Suppressor macrophage (primary cell): ENCODE data around the gene GDA.

Source experiments
- DNase-seq, 4 experiments: peaks; one replicate each; pipeline ENCODE4 v3.0.0-alpha.2; 2020 to 2022

GDA gene

DNA sequence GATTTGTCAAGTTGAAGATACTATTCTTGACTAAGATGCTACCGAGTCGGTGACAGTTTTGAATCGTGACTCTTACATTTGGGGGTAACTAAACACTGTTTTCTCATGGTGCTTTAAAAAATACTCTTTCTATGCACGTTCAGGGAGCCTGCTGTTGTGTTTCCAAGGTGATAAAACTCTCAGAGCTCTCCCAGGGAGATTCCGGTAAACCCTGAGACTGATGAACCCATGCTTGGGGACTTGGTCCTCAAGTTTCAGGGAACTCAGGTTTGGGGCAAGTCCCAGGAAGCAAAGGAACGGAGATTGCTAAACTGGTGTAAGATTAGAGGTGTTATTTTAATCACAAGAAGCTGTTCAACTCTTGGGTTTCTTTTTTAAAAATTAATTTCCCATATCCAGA is 1.4 kb downstream of the GDA start:
- DNase-seq = no peak

DNA sequence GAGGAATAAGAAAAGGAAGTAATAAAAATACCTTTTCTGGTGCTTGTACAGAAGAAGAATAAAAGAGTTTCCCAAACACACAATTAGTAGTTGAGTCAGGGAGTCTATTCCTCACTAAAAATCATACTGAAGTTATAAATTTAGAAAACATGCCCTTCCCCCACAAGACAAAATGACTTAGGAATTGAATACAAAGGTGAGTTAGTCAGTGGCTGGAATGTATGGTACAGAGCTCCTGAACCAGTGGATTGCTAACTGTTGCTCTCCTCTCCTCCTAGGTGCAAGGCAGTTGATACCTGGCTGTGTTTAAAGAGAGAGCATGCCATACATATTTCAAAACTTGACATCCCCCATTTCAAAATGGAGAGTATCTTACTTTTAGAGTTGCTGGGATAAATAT is 1.9 kb downstream of the GDA start:
- no peak for DNase-seq

DNA sequence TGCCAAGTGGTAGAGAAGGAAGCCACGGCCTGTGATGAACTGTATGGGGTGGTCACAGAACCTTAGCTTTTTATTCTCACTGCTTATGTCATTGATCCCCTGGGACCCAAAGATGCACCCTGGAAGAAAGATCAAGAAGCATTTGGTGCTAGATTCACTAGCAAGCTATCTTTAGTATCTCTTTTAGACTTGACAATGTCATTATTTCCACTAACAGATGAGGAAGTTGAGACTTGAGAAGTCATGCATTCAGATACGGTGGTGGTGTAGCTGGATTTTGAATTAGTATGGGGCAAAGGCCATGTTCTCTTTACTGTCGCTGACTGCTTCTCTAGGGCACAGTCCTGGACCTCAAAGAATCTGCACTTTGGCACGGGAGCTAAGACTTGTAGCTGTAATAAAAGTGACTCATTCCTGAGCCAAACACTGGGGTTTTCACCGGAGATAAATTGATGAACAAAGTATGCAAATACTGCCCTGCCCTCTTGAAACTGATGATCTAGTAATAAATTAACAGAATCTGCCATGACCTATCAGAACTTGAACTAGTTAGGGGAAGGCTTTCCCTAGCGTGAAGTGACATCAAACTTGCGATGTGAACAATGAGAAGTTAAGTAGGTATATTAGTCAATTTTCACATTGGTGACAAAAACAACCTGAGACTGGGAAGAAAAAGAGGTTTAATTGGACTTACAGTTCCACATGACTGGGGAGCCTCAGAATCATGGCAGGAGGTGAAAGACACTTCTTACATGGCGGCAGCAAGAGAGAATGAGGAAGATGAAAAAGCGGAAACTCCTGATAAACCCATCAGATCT is 5.4 kb downstream of the GDA start:
- peak in 3 of 4 experiments; percentile 8 to 37 (median 33) for DNase-seq

DNA sequence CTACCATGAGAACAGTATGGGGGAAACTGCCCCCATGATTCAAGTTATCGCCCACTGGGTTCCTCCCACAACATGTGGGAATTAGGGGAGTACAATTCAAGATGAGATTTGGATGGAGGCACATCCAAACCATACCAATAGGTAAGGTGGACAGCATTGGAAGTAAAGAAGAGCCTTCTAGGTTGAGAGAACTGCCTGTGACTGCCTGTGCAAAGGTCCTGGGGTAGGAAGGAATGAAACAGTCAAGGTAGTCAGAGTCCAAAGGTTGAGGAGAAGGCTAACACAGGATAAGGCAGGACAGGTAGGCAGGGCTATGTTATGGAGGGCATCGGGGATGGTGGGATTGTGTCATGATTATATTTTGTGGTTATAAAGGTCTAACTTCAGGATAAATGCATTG is 6.1 kb downstream of the GDA start:
- no peak for DNase-seq

DNA sequence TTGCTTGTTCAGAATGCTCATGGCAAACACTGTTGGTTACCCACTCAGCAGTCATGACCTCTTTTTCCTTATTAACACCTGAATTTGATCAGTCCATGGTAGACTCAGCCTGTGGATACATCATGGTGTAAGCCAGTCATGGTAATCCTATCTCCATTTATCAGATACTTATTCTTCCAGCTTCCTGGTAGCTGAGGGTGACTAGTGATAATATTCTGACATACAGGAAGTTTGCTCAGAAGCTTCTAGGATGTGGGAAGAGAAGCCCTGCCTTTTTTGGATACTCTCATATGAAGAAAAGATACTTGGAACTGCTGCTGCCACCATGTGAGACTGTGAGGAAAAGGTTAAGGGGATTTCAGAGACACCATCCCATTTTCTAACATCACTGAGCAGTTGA is 7.3 kb downstream of the GDA start:
- peak in 1 of 4 experiments; percentile 21 for DNase-seq

DNA sequence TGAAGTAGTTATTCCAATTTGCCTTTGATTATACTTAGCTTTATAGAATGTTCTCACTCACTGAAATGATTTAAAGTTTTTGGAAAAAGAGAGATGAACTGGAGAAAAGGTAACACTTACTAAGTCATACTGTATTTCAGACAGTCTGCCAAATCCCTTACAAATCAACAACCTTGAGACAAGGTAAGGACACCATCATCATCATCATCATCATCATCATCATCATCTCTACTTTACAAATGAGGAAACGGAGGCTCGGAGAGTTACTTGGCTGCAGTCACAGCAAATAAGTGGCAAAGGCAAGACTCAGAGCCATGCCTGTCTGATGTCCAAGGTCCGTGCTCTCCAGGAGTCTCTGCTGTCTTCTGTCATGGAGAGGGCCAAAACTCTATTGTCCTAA is 9.4 kb downstream of the GDA start:
- no peak for DNase-seq

DNA sequence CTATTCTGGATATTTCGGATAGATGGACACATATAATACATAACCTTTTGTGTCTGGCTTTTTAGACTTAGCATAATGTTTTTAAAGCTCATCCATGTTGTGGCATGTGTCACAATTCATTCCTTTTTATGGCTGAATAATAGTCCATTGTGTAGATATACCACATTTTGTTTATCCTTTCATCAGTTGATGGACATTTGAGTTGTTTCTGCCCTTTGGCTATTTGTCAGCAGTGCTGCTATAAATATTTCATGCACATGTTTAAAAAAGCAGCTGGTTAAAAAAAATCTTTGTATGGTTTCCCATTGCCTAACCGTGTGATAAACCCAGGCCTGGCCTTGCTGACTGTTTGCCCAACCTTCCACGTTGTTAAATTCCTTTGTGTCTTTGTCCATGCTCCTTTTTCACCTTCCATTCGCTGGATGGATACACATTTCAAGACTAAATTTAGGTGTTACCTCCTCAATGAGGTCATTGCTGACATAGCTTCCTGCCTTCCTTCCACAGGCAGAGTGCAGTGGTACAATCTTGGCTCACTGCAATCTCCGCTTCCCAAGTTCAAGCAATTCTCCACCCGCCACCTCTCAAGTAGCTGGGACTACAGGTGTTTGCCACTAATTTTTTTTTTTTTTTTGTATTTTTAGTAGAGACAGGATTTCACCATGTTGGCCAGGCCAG is 11.3 kb downstream of the GDA start:
- no peak for DNase-seq

DNA sequence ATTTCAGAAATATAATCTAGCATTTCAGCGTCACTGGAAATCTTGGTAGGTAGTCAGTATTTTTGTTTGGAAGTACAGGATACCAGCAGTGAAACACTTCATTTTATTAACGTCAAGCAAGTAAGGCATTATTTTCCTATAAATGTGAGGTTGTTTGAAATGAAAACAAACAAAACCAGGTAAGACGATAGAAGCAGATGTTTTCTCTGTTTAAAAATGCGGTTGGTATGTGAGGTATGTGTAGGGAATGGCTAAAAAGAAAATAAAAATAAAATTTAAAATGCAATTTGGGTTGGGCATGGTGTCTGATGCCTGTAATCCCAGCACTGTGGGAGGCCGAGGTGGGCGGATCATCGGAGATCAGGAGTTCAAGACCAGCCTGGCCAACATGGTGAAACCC is 16.1 kb downstream of the GDA start:
- no peak for DNase-seq

DNA sequence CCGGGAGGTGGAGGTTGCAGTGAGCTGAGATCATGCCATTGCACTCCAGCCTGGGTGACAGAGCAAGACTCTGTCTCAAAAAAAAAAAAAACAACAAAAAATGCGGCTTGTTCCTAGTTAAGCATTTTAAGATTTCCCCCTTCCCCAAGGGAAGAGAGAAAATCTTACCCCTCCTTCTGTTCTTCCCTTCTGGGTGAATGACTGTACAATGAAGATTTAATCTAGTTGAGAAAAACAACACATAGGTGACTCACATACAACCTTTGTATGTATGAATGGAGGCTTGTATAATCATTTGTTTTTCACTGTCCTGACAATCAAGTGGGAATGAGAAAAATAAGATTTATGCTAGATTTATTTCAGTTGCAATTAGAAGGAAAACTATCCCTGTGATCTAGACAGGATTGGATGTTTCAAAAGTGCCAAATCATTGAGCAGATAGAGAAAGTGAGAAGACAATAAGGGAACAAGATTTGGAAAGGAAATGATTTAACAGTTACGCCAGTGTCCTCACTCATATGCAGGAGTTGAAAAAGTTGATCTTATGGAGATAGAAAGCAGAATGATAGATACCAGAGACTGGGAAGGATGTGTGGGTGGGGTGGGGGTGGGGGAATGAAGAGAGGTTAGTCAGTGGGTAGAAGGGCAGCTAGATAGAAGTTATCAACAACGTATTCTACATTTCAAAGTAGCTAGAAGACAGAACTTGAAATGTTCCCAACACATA is 16.7 kb downstream of the GDA start:
- DNase-seq = peak; percentile 8 to 65 (median 42)

DNA sequence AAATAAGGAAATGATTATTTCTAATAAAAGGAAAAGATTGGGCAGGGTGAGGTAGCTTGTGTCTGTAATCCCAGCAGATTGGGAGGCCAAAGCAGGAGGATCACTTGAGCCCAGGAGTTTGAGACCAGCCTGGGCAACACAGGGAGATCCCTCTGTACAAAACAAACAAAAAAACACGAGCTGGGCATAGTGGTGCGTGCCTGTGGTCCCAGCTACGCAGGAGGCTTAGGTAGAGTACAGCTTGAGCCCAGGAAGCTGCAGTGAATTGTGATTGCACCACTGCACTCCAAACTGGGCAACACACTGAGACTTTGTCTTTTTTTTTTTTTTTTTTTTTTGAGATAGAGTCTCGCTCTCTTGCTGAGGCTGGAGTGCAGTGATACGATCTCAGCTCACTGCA is 18.8 kb downstream of the GDA start:
- no peak for DNase-seq

DNA sequence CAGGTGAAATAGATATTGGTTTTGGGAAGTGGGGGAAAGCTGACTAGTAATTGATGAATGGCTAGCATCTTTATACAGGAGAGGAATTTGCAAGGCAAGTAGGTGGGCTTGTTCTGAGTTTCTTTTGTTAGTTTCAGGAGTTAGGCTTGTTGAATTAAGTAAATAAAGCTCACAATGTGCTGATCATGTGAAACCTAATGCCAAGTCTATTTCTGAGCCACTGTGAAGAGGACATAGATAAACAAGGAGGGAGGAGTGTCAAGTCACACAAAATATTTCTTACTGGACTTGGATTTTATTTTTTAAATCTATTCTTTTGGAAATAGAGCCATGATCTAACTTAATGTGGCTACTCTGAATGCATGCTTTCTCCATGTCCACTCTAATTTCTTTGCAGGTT is 19.9 kb downstream of the GDA start:
- no peak for DNase-seq

DNA sequence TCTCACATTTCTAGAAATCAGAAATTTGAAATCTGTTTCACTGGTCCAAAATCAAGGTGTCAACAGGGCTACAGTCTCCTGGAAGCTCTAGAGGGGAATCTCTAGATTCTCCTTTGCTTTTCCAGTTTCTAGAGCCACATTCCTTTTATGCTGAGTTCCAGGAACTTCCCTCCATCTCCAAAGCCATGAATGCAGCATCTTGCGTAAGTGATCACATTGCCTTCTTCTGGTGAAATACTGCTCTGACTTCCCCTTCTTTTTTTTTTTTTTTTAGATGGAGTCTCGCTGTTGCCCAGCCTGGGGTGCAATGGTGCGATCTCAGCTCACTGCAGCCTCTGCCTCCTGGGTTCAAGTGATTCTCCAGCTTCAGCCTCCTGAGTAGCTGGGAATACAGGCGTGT is 23.8 kb downstream of the GDA start:
- peak; percentile 63 to 83 (median 76) for DNase-seq

DNA sequence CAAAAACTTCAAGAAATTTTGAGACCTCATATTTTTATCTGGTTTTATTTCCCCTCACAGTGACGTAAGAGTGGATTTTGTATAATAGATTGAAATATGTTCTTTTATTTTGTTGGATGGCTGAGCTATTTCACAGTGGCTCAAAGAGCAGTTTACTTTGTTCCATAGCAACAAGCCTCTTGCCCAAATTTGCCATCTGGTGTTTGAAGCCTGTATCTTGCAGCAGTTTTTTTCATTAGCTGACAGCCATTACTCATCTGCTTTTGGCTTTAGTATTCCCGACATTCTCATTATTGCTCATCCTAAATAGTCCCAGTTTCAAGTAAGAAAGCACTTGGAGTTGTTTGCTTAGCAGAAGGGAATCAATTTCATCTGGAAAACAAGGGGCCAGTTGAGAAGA is 36.3 kb downstream of the GDA start:
- DNase-seq = no peak

DNA sequence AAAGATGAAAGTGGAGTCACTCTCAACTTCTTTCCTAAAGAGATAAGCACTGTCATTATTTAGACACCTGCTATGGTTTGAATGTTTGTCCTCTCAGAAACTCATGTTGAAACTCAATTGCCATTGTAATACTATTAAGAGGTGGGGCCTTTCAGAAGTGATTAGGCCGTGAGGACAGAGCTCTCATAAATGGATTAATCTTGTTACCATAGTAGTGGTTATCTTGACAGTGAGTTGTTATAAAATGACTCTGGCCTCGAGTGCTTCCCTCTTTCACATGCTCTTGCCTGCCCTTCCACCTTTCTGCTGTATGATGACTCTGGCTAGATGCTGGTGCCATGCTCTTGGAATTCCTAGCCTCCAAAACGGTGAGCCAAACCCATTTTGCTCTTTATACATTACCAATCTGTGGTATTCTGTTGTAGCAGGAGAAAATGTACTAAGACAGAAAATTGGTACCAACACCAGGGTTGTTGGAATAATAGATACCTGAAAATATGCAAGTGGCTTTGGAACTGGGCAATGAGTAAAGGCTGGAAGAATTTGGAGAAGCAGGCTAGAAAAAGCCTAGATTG is 38.0 kb downstream of the GDA start:
- no peak for DNase-seq

DNA sequence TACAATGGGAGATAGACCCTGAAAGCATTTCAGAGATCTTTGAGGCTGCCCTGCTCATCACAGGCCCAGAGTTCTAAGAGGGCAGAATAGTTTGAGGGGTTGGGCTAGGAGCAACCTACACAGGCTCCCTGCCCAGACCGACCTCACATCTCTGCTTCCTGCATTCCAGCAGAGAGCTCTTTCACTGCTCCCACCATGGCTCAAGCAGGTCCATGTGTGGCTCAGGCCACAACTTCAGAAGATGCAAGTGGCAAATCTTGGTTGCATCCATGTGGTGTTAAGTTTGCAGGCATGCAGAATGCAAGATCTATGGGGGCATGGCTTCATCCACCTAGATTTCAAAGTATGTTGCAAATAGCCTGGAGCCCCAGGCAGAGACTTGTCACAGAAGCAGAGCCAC is 39.0 kb downstream of the GDA start:
- no peak for DNase-seq

DNA sequence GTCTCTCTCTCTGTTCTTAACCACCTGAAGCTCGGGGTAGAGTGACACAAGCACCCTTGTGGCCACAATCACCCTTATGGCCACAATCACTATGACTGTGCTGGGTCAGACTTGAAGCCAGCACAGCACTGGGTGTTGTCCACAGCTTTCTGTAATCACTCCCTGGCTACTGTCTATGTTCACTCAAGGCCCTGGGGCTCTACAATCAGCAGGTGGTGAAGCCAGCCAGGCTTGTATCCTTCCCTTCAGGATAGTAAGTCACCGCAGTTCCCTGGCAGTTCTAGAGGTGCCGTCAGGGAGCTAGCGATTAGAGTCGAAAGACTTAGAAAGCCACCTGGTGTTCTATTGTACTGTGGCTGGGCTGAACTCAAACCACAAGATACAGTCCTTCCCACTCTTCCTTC is 44.2 kb downstream of the GDA start:
- DNase-seq = no peak

DNA sequence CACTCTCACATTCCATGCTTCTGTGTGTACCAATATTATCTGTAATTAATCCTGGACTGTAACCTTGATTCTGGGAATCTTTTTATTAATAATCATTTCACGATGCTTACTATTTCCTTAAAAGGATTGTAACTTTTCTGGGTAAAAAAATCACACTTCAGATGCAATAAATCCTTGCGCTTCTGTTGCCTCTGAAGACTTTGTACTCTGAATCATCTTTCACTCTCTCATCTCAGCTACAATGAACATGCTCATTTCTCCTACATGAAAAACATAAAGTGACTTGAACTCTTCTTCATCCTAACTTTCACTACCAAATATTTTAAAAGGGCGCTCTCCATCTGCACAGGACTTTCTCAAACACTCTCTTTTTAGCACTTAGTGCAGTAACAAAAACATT is 50.0 kb downstream of the GDA start:
- DNase-seq = no peak

DNA sequence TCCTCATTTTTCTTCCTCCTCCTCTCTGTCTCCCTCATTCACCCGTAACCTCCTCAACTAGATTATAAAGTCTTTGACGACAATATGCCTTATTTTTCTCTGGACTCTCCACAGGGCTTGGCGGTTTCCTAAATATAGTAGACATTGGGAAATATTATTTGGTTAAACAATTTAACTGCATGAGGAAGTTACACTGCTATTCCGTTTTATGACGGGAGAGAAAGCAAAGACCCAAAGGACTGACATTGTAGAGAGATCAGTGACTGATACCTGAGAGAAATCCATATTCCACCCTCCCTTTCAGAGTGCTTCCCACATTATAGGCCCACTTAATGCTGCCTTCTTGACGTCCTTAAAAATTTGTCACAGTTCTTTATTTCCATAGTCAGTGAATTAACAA is 51.2 kb downstream of the GDA start:
- peak in 2 of 4 experiments; percentile 29 to 31 for DNase-seq

DNA sequence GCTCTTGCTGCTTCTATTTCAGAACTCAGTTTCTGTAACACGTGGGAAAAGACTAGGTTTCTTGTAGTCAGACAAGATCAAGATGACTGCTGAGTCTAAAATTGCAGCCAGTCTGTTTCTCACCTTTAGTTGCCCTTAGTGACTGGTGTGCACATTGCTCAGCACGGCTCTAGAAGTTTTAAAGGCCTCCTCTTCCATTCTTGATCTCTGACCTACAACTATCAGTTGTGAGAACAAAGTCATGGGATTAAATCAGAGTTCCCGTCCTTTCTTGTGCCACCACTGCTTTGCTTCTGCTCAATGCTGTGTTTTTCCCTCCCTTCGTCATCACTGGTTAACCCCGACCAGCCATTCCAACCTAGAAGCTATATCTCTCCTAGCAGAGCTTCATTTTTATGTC is 52.8 kb downstream of the GDA start:
- no peak for DNase-seq

DNA sequence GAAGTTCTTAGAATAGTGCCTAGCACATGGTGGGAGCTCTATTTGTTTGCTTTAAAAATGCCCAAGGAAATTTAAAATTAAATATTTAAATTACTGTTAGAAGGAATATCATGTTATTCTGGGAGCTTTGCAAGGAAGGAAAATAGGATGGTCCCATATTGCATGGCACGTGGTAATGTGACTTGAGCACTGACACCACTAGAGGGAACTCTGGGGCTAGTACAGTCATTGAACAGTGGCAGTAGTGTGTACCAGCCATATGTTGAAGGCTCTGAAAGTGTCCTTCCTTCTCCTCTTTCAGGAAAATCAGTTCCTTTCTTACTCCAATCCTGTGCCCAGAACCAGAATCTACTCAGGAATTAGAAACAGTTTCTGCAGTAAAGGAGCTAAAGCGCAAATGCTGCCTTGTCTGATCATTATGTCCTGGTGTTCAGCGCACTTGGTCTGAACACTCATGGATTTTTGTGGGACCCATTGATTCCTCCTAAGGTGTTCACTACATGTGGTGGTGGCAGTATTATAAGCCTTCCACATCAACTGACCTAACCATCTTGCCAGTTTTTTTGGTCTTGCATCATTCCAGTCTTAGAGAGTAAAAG is 54.1 kb downstream of the GDA start:
- peak; percentile 34 to 61 (median 44) for DNase-seq

DNA sequence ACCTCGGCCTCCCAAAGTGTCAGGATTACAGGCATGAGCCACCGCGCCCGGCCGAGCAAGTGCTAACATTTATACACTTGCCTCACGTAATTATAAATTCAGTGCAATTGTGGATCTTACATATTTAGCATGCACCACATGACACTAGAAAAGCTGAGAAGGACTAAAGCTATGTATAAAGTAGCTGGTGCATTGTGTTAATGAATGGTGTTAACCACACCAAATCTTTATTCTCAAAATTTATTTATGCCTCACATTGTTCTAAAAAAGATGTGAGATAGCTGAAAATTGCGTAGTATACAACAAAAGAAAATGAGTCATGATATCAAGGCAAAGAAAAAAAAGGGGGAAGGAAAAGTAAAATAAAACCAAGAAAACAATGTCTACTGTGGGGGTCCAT is 54.8 kb downstream of the GDA start:
- DNase-seq = no peak

DNA sequence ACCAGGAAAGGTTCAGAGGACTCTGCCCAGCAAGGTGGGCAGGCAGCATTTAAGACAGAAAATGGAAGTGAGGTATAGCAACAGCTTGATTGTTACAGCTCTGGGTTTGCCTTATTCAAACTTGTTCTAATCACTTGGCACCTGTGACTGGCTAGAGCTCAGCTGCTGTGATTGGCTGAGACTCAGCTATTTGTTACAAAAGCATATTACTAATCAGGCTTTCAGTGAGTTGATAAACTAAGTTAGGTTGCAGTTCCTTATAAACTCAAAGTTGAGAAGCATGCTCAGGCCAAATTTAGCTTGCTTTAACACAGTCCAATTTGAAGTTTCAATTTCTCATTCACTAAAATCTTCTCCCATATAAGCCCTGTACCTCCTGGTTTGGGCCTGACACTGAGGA is 56.3 kb downstream of the GDA start:
- DNase-seq = no peak

DNA sequence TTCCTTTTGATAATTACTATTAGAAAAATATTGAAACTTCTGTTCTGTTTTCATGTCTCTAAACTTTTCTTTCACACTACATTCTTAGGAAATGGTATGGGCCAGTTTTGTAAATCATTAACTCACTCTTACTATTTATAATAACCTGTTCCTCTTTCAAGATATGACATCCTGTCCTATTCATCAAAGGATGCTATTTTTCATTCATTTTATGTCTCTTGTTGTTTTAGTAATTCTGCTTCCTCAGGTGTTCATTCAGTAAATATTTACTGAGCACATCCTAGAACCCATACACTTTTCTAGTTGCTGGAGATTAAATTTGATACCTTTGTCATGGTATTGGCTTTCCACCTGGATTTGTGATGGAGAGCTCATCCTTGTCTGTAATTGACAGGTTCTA is 58.0 kb downstream of the GDA start:
- no peak for DNase-seq
